ENCODE results near the gene COL9A3. TPM values are rescaled to one million over a fixed set of nuclear protein-coding genes. Genes with fewer than 3 reads are reported as not detected.

The COL9A3 gene
- polyA plus RNA-seq, 1 donor, result 10.6 TPM

DNA sequence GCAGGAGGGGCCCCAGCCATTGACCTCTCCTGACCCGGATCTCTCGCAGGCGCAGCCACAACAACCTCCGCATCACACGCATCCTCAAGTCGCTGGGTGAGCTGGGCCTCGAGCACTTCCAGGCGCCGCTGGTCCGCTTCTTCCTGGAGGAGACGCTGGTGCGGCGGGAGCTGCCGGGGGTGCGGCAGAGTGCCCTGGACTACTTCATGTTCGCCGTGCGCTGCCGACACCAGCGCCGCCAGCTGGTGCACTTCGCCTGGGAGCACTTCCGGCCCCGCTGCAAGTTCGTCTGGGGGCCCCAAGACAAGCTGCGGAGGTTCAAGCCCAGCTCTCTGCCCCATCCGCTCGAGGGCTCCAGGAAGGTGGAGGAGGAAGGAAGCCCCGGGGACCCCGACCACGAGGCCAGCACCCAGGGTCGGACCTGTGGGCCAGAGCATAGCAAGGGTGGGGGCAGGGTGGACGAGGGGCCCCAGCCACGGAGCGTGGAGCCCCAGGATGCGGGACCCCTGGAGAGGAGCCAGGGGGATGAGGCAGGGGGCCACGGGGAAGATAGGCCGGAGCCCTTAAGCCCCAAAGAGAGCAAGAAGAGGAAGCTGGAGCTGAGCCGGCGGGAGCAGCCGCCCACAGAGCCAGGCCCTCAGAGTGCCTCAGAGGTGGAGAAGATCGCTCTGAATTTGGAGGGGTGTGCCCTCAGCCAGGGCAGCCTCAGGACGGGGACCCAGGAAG lies 4.5 kb upstream of the COL9A3 start:
- DNase-seq, result no peak

DNA sequence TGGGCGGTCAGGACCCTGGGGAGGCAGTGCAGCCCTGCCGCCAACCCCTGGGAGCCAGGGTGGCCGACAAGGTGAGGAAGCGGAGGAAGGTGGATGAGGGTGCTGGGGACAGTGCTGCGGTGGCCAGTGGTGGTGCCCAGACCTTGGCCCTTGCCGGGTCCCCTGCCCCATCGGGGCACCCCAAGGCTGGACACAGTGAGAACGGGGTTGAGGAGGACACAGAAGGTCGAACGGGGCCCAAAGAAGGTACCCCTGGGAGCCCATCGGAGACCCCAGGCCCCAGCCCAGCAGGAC lies 4.0 kb upstream of the COL9A3 start:
- no peak for DNase-seq

DNA sequence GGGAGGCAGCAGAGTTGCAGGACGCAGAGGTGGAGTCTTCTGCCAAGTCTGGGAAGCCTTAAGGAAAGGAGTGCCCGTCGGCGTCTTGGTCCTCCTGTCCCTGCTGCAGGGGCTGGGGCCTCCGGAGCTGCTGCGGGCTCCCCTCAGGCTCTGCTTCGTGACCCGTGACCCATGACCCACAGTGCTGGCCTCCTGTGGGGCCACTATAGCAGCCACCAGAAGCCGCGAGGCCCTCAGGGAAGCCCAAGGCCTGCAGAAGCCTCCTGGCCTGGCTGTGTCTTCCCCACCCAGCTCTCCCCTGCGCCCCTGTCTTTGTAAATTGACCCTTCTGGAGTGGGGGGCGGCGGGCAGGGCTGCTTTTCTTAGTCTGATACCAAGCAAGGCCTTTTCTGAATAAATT lies 3.3 kb upstream of the COL9A3 start:
- no peak for DNase-seq

DNA sequence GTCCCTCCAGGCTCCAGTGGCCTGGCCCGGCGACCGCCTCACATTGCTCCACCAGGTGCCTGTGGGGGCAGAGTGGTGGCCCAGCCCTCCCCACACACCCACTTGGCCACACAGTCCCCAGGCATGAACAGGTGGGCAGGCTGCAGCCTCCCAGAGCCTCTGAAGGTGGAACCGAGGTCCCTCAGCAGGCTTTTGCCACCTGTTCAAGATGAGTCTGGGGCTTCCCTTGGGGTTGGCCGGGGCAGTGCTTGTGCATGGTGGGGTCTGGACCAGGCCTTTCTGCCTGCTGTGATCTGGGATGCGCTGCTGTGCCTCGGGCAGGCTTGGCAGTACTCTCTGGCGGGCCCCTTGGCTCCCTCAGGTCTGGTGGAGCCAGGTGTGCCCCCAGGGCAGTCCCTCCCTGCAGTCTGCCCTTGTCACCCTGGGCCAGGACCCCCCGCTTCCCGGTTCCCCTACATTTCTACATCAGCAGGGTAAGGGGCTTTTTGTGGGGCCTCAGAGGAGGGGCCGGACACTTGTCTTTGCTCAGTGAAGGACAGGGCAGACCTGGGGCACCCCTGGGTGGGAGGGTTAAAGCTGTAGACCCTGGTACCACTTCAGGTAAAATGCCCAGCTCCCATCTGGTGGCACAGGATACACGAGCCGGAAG lies 2.7 kb upstream of the COL9A3 start:
- DNase-seq, result no peak

DNA sequence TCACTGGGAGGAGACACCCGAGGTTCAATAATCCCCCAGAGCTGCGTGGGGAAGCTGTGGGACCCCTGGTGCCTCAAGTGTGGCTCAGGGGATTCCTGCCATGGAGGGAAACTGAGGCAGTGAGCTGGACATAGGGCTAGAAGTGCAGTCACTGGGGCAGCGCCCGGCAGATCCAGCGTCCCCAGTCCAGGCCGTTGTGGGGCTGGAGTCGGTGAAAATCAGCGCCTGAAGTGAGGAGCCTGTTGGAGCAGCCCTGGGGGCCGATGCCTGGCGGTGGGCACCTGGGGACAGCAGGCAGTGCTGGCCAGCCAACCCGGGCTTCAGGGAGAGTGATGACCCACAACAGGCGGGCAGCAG lies 2.2 kb upstream of the COL9A3 start:
- no peak for DNase-seq

DNA sequence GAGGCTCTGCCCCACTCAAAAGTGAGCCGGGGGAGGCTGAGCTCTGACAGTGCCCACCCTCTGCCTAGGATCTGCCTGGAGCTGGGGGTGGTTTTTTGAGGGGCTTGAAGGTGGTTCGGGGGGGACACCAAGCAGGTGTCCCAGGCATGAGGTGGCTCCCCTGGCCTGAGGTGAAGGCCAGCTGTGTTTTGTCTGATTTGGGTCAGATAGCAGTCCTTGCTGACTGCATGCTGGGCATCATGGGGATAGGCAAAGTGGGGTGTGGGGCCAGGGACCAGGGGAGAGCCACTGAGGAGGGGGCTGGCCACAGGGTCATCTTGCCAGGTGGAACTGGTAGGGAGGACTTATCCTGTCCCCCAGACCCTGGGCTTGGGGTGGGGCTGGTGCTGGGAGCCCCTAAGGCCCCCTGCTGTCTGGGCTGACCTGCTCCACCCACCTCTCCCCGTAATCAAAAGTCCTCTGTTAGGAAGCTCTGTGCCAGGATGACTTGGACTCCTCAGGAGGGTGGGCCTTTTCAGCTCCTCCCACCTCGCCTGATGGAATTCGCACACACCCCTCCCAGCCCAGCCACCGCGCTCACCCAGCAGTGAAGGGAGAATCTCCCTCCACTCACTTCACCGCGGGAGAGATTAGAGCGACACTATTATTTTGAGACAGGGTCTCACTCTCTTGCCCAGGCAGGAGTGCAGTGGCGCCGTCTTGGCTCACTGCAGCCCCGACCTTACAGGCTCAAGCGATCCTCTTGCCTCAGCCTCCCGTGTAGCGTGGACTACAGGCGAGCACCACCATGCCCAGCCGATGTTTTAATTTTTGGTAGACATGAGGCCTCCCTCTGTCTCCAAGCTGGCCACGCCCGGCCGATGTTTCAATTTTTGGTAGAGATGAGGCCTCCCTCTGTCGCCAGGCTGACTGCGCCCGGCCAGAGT lies 1.5 kb upstream of the COL9A3 start:
- no peak for DNase-seq

DNA sequence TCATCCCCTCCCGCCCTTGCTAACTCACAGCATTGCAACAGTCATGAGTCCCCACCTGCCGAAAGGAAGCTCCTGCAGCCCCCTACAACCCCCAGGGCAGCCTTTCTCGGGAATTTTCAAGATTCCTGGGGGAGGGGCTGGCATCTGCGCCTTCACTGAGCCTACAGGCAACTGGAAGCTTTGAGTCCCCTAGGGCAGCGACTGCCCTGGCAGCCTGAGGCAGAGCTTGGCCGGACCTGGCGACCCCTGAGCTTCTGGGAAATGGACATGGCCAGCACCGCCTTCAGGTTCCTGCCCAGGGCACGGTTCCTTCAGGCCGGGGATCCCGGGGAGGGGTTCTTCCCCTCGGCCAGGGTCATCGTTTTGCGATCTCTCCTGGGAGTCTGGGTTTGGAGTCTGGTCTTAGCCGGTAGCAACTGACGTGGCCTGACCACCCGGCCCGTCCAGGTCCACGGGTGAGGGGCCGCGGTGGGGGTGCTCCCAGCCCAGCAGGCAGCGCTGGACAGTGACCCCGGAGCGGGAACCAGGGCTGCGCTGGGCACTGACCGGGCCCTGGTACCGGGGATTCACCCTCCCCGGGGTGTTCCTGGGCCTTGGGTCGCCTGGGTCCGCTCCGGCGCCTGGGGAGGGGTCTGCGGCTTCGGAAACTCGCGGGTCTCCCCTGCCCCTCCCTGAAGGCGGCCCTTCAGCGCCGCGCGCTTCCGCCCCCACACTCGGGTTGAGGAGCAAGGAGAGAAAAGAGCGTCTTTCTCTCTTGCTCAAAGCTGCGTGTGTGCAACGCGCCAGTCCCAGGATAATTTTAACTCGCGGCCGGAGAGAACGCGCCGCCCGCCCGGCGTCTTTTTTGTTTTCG lies 593 bp upstream of the COL9A3 start:
- DNase-seq, result no peak

DNA sequence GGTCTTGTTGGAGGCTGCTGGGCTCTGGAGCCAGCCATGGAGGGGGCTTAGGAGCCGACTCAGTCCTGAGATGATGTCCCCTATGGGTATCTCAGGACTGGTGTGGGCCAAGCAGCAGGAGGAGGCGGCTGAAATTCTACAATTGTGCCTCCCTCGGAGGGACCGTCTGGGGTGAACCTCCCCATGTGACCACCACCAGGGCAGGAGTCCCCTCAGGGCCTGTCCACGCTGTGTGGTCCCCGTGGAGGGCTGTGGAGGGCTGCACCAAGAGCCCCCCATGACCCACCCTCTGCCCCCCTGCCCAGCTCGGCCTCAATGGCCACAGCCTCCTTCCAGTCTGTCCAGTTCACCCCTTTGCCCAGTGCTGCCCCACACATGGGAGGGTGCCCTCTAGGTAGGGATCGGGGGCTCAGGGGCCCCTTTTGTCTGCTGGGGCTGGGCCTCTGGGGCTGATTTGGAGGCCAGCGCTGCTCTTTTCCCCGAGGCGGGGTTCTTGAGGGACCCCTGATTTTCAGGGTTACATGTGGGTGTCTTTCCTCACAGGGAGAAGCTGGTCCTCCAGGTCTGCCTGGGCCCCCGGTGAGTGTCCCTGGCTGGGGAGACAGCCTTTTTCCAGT lies 1.2 kb downstream of the COL9A3 start:
- no peak for DNase-seq

DNA sequence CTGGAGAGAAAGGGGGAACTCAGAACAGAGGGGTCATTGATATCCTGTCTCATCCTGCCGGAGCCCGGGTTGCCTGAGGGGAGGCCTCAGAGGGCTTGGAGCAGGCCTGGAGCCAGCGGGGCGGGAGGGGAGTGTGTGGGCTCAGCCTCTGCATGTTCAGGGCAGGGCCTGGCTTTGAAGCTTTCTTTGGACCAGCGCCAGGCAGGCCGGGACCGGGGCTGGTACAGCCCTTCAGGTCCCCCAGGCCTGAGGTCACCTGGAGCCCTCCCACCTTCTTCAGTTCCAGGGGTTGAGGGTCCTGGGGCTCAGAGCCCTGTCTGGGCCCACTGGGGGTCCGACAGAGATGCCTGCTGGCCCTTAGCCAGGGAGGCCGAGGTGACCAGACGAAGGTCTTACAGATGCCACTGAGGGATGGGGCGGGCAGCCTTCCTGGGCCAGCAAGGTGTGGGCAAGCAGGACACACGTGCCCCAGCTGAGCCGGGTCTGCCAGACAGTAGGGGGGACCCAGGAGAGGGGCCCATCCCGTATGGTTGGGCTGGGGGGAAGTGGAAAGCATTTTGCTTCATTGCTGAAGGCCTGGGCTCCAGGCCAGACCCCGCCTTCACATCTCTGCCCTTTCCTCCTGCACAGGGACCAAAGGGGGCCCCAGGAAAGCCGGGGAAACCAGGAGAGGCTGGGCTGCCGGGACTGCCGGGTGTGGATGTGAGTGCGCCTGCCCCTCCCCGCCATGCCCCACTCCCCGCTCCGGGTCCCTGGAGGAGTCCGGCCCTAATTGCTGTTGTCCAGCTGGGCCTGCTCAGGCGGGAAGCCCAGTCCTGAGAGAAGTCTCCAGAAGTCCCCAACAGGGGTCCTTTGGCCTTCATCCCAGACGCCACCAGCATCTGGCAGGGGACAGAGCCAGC lies 2.0 kb downstream of the COL9A3 start:
- DNase-seq, result peak; percentile 80

DNA sequence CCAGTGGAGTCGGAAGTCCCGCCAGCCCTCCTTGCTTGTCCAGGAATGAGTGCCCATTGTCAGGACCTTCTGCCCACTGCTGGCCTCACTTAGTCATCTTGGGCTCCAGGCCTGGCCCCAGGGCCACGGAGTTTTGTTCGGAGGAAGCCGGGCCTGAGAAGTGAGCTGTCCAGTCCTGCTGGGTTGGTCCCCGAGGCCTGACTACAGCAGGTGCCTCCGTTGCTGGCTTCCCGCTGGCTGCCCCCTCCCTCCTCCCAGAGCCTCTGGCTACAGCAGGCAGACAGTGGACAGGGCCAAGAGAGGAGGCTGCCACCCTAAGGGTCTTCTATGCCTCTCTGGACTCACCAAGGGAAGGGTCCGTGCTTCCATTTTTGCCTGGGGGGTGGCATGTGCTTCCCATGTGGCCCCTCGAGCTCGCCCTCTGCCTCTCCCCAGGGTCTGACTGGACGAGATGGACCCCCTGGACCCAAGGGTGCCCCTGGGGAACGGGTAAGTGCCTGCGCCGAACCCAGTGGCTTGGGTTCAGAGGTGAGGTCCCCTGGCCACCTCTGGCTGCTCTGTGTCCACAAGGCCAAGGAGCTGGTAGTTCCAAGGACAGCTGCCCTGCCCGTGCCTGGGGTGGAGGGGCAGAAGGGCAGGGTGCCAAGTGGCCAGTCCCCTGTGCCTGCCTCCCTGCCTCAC lies 2.8 kb downstream of the COL9A3 start:
- no peak for DNase-seq

DNA sequence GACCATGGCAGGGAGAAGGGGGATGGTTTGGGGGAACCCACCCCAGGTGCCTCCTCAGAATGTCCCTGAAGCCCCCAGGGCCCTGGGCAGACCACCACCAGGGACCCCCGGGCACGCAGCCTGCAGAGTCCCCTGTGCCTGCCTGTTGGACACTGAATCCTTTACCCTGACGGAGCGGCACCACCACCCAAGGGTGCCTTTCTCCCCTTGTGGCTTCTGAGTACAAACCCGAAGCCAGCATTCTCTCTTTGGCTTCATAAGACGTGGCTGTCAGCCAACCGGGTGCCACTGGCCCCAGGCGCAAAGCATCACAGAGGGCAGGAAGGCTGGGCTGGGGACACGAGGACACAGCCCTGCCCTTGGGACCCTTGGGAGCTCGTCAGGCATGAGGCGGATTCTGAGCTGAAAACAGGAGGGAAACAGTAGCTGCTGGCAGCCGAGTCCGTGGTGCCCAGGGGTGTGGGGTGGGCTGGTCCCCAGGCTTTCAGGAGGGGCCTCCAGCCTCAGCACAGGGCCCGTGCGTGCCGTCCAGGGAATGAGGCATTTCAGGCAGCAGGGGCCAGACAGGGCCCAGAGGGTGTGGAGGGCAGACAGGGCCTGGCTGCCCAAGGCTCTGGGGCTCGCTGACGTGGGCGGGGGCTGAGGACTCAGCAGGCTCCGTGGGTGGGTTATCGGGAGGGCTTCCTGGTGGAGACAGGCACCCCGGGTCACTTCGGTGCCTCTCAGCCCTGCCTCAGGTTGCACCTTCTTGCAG lies 3.5 kb downstream of the COL9A3 start:
- DNase-seq, result no peak

DNA sequence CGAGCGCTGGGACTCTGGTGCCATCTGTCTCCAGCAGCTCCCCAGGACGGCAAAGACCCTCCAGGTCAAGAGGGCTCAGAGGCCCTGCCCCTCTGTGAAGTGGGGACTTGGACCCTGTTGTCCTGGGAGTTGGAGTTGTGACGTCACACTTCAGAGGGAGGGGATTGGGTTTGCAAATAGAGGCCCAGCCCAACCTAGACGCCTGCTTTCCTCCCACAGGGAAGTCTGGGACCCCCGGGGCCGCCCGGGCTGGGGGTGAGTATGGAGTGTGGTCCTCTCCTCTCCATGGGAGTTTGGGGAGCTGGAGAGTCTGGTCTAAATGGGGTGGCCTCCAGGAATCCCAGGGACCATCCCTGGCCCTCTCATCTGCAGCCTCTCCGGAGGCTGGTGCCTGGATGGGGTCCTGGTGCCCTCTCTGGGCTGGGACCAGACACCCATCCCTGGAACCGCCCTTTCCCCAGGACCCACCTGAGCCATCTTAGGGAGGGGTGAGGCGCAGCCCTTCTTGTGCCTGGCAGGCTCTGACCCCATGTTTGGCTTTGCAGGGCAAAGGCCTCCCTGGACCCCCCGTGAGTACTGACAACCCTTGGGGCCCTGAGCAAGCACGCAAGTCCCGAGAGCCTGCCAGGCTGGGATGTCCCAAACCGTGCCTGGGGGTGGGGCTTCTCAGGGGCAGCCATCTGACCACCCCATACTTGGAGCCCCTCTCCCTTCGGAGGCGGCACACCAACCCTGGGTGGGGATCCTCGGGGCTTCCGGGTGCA lies 4.3 kb downstream of the COL9A3 start:
- no peak for DNase-seq

DNA sequence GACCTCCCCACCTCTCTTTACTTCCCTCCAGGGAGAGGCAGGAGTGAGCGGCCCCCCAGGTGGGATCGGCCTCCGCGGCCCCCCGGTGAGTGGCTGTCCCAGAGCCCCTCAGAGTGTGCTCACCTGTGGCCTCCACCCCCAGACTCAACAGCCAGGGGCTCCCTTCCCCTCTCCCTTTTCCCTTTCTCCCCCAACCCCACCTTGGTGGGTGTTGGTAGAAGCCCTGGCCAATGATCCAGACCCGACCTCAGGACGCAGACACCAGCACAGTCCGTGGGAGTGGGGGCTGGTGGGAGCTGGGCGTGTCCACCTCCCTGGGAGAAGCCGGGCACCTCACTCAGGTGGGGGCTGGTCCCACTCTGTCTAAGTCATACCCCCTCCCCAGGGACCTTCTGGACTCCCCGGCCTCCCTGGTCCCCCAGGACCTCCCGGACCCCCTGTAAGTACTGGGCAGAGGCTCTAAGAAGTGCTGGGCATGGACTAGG lies 4.9 kb downstream of the COL9A3 start:
- DNase-seq, result no peak

DNA sequence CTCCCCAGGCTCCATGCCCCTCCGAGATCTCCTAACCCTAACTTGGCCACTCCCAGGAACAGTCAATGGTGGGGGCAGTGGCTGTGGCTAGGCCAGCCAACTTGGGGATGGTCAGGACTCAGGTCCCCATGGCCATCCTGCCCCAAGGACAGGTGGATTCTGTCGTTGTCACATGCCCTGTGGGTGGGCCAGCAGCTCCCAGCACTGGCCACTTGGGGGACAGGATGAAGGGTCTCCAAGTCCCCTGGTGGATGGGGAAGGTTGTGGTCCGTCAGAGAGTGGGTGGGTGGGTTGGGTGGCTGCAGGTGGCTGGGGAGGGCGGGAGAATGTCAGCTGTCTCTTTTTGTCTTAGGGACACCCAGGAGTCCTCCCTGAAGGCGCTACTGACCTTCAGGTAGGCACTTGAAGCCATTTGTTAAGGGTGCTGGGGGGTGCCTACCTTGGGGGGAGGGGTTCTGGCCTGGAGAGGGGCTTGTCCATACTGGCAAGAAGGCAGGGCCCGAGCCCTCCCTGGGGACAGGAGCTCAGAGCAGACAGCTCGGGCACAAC lies 5.5 kb downstream of the COL9A3 start:
- no peak for DNase-seq

DNA sequence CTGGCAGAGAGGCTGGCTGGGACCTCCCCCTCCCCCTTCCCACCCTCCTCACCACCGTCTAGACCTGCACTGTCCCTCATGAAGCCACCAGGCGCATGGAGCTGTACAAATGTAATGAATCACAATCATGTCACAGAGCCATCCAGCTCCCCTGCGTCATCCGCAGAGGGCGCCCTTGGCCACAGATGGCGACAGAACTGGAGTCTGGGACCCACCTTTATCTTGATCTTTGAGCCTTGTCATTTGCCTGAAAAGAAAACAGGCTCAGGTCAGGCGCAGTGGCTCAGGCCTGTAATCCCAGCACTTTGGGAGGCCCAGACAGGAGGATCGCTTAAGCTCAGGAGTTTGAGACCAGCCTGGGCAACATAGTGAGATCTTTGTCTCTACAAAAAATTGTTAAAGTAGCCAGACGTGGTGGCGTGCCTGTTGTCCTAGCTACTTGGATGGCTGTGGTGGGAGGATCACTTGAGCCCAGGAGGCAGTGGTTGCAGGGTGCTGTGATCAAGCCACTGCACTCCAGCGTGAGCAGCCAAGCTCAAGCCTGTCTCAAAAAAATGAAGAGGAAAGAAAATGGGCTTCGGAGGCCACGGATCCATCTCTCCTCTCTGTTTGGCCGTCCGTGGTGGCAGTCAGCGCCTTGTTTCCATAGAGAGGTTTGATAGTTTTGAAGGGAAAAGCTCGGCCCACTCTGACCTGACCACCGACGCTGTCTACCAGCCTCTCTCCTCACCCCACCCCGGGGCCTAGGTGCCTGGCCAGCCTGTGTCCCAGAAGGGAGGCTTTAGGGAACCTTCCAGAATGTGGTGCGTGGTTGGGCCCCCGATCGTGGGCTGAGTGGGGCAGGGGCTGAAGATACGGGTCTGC lies 6.2 kb downstream of the COL9A3 start:
- DNase-seq, result no peak

DNA sequence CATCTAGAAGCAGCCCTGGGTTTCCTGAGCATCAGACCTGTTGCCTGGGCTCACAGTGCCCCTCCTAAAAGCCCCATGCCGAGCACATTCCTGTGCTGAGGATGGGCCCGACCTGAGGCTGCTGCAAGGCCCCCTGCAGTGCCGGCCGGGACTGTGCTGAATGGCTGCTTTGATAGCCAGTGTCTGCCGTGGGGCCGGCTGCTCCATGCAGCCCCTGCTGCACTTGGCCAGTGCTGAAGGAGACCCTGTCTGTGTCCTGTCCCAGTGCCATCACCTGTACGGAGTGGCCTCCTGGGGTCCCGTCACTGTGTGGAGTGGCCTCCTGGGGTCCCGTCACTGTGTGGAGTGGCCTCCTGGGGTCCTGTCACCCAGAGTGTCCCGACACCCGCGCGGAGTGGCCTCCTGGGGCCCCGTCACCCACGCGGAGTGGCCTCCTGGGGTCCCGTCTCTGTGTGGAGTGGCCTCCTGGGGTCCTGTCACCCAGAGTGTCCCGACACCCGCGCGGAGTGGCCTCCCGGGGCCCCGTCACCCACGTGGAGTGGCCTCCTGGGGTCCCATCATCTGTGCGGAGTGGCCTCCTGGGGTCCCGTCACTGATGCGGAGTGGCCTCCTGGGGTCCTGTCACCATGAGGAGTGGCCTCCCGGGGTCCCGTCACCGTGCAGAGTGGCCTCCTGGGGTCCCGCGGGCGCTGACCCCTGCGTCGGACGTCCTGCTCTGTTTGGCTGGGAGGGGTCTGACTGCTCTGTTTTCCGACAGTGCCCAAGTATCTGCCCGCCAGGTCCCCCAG lies 7.0 kb downstream of the COL9A3 start:
- DNase-seq, result no peak

Measured in hindlimb muscle (tissue), 1 donor.